Stomach (tissue), 9 donors: ENCODE data around the gene MAD2L2. TPM values are rescaled to one million over a fixed set of nuclear protein-coding genes. Genes with fewer than 3 reads are reported as not detected.

Experiments used
- DNase-seq, 2 donors: peaks; one replicate each; pipeline versions ENCODE4 v3.0.0 to v3.0.0-alpha.2; 2013 to 2019
- H3K27ac ChIP-seq, 5 donors: fragments of 200-600 bp in 4 of 5; sonication (generic) in 4 of 5; one replicate each; pipeline ENCODE4 v1.5.1; 2013 to 2019; ENCODE audit warnings: mild to moderate bottlenecking in 1 of 5, moderate library complexity in 1 of 5
- H3K27me3 ChIP-seq, 3 donors: fragments of 200-600 bp; sonication (generic); one replicate each; pipeline ENCODE4 v1.5.1; 2017 to 2019; ENCODE audit warnings: mixed run types in 1 of 3
- H3K36me3 ChIP-seq, 4 donors: fragments of 200-600 bp; sonication (generic); 1 replicate in 3 of 4; 2 replicates in 1 of 4; pipeline ENCODE4 v1.5.1; 2016 to 2019
- H3K4me1 ChIP-seq, 4 donors: fragments of 200-600 bp; sonication (generic); one replicate each; pipeline ENCODE4 v1.5.1; 2016 to 2019
- H3K4me3 ChIP-seq, 4 donors: fragments of 200-600 bp; sonication (generic) in 3 of 4; one replicate each; pipeline ENCODE4 v1.5.1; 2016 to 2019; ENCODE audit warnings: mild to moderate bottlenecking in 1 of 4
- H3K9me3 ChIP-seq, 4 donors: fragments of 200-600 bp; sonication (generic); one replicate each; pipeline ENCODE4 v1.5.1; 2016 to 2019
- EP300 ChIP-seq: sonication (generic); formaldehyde crosslinking; IDR thresholded peaks from one replicate; pipeline ENCODE4 v1.6.1; 2017; ENCODE audit warnings: antibody characterized with exemption
- POLR2A ChIP-seq, 4 donors: fragments of 450-650 bp; IDR thresholded peaks; one replicate each; pipeline ENCODE4 v1.6.1; 2016; ENCODE audit warnings: antibody characterized with exemption in 4 of 4, control low read depth in 2 of 4, mild to moderate bottlenecking in 1 of 4, moderate library complexity in 1 of 4
- POLR2AphosphoS5 ChIP-seq, 3 donors: sonication (generic); formaldehyde crosslinking; IDR thresholded peaks; one replicate each; pipeline ENCODE4 v1.6.1; 2016; ENCODE audit warnings: antibody characterized with exemption in 3 of 3
- WGBS, 5 donors: extraction: QIAGEN DNeasy Blood & Tissue Kit in 3 of 5; methylation state at CpG; one replicate each; pipeline versions ENCODE4 v1.1.5 to v1.1.7; 2013 to 2018; 5-methylcytosine and 5-hydroxymethylcytosine counted together
- intact Hi-C: fragments of 100-400 bp; cut with DNase I; formaldehyde crosslinking; loops from one replicate; pipeline ENCODE4 v1.15.1; 2023; ENCODE audit warnings: low total_unique reads
- polyA plus RNA-seq, 3 donors: library from polyadenylated mRNA; stranded (reverse); fragments of 200-250 nt; gene quantifications; one replicate each; pipeline ENCODE4 v1.2.3, GENCODE V29; 2013
- total RNA-seq, 5 donors: library from RNA; depleted of rRNA; stranded (reverse); fragments of >200 nt; gene quantifications; one replicate each; pipeline versions ENCODE4 v1.1.0 to v1.2.3, GENCODE V29; 2014 to 2016
- TF ChIP-seq, protein P1 (sequence below), 7 experiments: fragments of 450-650 bp in 4 of 7; fragments of 200-600 bp in 3 of 7; sonication (generic) in 3 of 7; IDR thresholded peaks; one replicate each; pipeline ENCODE4 v1.5.1; 2016 to 2019; ENCODE audit warnings: antibody characterized with exemption in 7 of 7, control low read depth in 2 of 7, mild to moderate bottlenecking in 1 of 7
- donor health status: healthy with polysubstance abuse.
- donor health status: Bipolar disorder and iron deficiency.
- donor health status: healthy.

The MAD2L2 gene
- total and polyA plus RNA-seq, 8 donors, result 7.2 to 54.4 (median 21.6) TPM

DNA sequence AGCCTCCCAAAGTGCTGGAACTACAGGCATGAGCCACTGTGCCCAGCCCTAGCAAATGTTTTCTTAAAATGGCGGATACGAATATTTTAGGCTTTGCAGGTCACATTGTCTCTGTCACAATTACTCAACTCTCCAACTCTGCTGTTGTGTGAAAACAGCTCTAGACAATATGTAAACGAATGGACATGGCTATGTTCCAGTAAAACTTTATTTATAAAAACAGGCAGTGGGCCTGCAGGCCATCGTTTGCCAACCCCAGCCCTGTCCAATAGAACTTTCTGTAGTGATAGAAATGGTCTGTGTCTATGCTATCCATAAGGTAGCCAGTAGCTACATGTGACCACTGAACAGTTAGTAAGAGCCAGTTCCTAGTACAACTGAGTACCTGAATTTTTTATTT, 21.2 kb downstream of the MAD2L2 start:
- Histone ChIP-seq H3K36me3 (peaks cover 0 to 45% (median 27%) of the 10 kb centered on the region in 4 donors), H3K27ac (no peak overlapping the region), H3K27me3 (no peaks in the 10 kb centered on the region), H3K4me1 (peaks cover 11 to 30% (median 24%) of the 10 kb centered on the region in 4 donors), H3K9me3 (no peaks in the 10 kb centered on the region), H3K4me3 (no peak overlapping the region)
- intact Hi-C loops, result loop anchor here (5.0 kb wide), 1 partner anchor 58 kb away; no protein-coding TSS in a partner anchor
- no peak for DNase-seq
- TF ChIP-seq POLR2A (IDR thresholded peaks at IDR 0.05), result no peak
- no peak for TF ChIP-seq POLR2AphosphoS5 (IDR thresholded peaks at IDR 0.05)
- TF ChIP-seq, protein P1, sequence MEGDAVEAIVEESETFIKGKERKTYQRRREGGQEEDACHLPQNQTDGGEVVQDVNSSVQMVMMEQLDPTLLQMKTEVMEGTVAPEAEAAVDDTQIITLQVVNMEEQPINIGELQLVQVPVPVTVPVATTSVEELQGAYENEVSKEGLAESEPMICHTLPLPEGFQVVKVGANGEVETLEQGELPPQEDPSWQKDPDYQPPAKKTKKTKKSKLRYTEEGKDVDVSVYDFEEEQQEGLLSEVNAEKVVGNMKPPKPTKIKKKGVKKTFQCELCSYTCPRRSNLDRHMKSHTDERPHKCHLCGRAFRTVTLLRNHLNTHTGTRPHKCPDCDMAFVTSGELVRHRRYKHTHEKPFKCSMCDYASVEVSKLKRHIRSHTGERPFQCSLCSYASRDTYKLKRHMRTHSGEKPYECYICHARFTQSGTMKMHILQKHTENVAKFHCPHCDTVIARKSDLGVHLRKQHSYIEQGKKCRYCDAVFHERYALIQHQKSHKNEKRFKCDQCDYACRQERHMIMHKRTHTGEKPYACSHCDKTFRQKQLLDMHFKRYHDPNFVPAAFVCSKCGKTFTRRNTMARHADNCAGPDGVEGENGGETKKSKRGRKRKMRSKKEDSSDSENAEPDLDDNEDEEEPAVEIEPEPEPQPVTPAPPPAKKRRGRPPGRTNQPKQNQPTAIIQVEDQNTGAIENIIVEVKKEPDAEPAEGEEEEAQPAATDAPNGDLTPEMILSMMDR (IDR thresholded peaks at IDR 0.05), result no peak
- no peak for TF ChIP-seq EP300
- 83 to 91% (median 87%) methylated on average over 4 of the region's 4 CpGs for WGBS, 5 donors

DNA sequence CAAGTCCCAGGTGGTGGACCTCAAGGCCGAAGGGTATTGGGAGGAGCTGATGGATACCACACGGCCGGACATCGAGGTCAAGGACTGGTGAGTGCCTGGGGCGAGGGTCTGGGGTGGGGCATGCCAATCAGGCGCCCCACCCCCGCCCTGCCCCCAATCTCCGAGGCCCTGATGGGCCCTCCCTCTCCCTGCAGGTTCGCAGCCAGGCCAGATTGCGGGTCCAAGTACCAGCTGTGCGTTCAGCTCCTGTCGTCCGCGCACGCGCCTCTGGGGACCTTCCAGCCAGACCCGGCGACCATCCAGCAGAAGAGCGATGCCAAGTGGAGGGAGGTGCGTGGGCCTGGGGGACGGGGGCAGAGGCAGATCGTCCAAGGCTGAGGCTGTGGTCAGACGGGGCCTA, 22.4 kb downstream of the MAD2L2 start:
- TF ChIP-seq EP300, result no peak
- TF ChIP-seq, protein P1 (IDR thresholded peaks at IDR 0.05), result no peak
- no peak for TF ChIP-seq POLR2A (IDR thresholded peaks at IDR 0.05)
- no peak for TF ChIP-seq POLR2AphosphoS5 (IDR thresholded peaks at IDR 0.05)
- intact Hi-C loops, result no loop called here
- no peak for DNase-seq

DNA sequence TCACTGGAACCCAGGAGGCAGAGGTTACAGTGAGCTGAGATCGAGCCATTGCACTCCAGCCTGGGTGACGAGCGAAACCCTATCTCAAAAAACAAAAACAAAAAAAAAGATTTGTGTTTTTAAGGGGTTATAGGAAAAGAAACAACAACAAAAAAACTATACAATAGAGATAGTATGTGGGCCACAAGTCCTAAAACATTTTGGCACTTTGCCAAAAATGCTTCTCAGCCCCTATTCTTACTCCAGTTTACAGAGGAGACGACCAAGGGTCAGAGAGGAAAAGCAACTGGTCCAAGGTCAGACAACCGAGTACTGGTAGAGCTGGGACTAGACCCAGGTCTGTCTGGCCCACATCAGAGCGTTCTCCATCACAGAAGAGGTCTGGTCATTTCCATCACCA, 23.3 kb downstream of the MAD2L2 start:
- Histone ChIP-seq H3K36me3 (peaks cover 0 to 45% (median 27%) of the 10 kb centered on the region in 4 donors), H3K27ac (no peak overlapping the region), H3K9me3 (no peaks in the 10 kb centered on the region), H3K27me3 (peaks cover 0 to 9% (median 0%) of the 10 kb centered on the region in 3 donors), H3K4me3 (no peak overlapping the region), H3K4me1 (peaks cover 19 to 31% (median 28%) of the 10 kb centered on the region in 4 donors)
- 77 to 84% (median 80%) methylated on average over 6 of the region's 6 CpGs for WGBS, 5 donors
- DNase-seq, result no peak
- intact Hi-C loops, result no loop called here
- TF ChIP-seq EP300 (no peak), POLR2AphosphoS5 (IDR thresholded peaks at IDR 0.05) (no peak), POLR2A (IDR thresholded peaks at IDR 0.05) (no peak)
- TF ChIP-seq, protein P1 (IDR thresholded peaks at IDR 0.05), result no peak

More for the DNA sequence above, 22.4 kb downstream of the MAD2L2 start:
- H3K4me3 ChIP-seq, result no peak overlapping the region
- peaks cover 0 to 45% (median 27%) of the 10 kb centered on the region in 4 donors for H3K36me3 ChIP-seq
- H3K27ac ChIP-seq, result no peak overlapping the region
- peaks cover 16 to 32% (median 28%) of the 10 kb centered on the region in 4 donors for H3K4me1 ChIP-seq
- H3K9me3 ChIP-seq, result no peaks in the 10 kb centered on the region
- 88 to 96% (median 93%) methylated on average over 19 to 23 of the region's 23 CpGs for WGBS, 5 donors
- peaks cover 0 to 9% (median 0%) of the 10 kb centered on the region in 3 donors for H3K27me3 ChIP-seq

DNA sequence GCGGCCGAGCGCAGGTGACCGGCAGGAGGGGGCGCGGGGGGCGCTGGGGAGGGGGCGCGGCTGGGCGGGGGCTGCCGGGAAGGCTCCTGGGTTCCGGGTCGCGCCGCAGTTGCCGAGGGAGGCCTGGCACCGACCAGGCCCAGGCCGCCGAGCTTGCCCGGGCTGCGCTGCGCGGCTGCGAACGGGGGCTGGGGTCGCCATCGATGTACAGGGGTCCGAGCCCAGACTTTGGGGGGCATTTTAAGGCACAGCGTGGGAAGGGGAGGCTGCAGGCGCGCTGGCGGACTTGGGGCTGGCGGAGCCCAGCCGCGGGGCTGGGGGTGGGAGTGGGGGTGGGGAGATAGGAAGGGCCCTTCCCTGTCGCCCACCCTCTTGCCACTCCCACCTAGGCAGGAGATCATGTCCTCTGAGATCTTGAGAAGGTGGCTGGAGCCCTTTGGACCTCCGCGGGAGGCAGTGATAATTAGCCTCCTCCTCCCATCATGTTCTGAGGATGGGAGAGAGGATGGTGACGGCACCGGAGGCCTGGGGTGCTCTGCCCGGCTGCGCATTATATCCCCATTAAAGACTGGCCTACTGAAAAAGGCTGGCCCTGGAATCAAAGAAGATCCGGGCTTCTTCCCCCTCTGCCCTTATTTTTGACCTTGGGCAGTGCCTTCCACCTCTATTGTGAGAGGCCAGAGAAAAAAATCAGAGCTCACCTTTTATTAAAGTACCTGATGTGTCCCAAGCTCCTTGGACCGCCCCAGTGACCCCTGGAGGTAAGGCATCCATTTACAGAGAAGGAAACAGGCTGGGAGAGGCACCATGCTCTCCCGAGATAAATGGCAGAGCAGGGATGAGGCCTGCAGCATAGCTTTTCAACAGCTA, 25.8 kb downstream of the MAD2L2 start:
- intact Hi-C loops, result no loop called here
- no peak for TF ChIP-seq EP300
- TF ChIP-seq POLR2AphosphoS5 (IDR thresholded peaks at IDR 0.05), result no peak
- no peaks in the 10 kb centered on the region for H3K9me3 ChIP-seq
- DNase-seq, result no peak
- peak overlapping the region in 3 of 5 donors; percentile 60 to 82 (median 80) for H3K27ac ChIP-seq
- peaks cover 0 to 19% (median 1%) of the 10 kb centered on the region in 3 donors for H3K27me3 ChIP-seq
- H3K36me3 ChIP-seq, result peaks cover 0 to 25% (median 20%) of the 10 kb centered on the region in 4 donors
- WGBS, 5 donors, result 6 to 17% (median 12%) methylated on average over 14 to 45 of the region's 45 CpGs
- peak overlapping the region; percentile 74 to 86 (median 80) for H3K4me3 ChIP-seq
- peaks cover 28 to 40% (median 36%) of the 10 kb centered on the region in 4 donors for H3K4me1 ChIP-seq
